HL-60 (cell line): Measurements from ENCODE around the gene SORCS1.

ENCODE experiments used
- DNase-seq, 2 experiments: peaks; one replicate each; pipeline ENCODE4 v3.0.0-alpha.2; 2010 to 2020; ENCODE audit warnings: low read depth in 1 of 2, low spot score in 1 of 2
- H3K27ac ChIP-seq: fragments of 250-450 bp; sonication (Bioruptor Pico); replicated peaks from 2 replicates; pipeline ENCODE4 v1.5.1; 2020; ENCODE audit warnings: mild to moderate bottlenecking, moderate library complexity
- H3K27me3 ChIP-seq: fragments of 250-450 bp; sonication (Bioruptor Pico); 2 replicates; pipeline ENCODE4 v1.5.1; 2021; ENCODE audit warnings: mild to moderate bottlenecking, moderate library complexity; ENCODE audit not compliant: insufficient read depth, poor library complexity, severe bottlenecking
- H3K4me3 ChIP-seq: replicated peaks from 2 replicates; pipeline ENCODE4 v1.5.1; 2011; ENCODE audit warnings: mild to moderate bottlenecking, control low read depth, low read length; ENCODE audit not compliant: insufficient read depth
- GABPA ChIP-seq: IDR thresholded peaks from 2 replicates; pipeline ENCODE4 v1.6.1; 2012; ENCODE audit warnings: low read depth
- POLR2AphosphoS5 ChIP-seq: IDR thresholded peaks from 2 replicates; pipeline ENCODE4 v1.6.1; 2012; ENCODE audit warnings: low read depth
- SPI1 ChIP-seq: IDR thresholded peaks from 2 replicates; pipeline ENCODE4 v1.6.1; 2012; ENCODE audit warnings: low read depth, mild to moderate bottlenecking, borderline replicate concordance
- TF ChIP-seq, protein P1 (sequence below): IDR thresholded peaks from one replicate; pipeline ENCODE4 v1.5.1; 2011; ENCODE audit warnings: low read length, control low read depth, inconsistent platforms; ENCODE audit not compliant: insufficient read depth
- TF ChIP-seq, protein P2 (sequence below): IDR thresholded peaks from 2 replicates; pipeline ENCODE4 v1.6.1; 2012; ENCODE audit warnings: low read depth; ENCODE audit not compliant: insufficient replicate concordance

Gene SORCS1

DNA sequence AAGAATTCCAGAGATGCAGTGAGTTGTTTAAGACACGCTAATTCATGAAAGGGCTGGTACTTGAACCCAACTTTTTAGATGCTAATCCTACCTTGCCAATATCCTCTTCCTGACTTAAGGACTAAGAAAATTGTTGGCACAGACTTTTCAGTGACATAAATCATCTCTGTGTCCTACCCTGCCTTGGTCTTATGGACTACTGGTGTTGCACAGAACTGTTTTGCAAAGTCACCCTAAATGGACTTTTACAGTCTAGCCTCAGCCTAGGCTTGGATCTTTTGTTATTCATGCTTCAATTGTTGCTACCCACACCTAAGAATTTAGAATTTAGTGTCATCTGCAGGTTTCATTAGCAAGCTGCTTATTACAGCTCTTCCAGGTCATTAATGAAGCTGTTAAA lies 112.7 kb downstream of the SORCS1 start:
- Histone ChIP-seq H3K27ac (no peak overlapping the region), H3K27me3 (no peaks in the 10 kb centered on the region), H3K4me3 (no peak overlapping the region)
- TF ChIP-seq GABPA (no peak), SPI1 (no peak), POLR2AphosphoS5 (no peak)
- TF ChIP-seq, protein P1, sequence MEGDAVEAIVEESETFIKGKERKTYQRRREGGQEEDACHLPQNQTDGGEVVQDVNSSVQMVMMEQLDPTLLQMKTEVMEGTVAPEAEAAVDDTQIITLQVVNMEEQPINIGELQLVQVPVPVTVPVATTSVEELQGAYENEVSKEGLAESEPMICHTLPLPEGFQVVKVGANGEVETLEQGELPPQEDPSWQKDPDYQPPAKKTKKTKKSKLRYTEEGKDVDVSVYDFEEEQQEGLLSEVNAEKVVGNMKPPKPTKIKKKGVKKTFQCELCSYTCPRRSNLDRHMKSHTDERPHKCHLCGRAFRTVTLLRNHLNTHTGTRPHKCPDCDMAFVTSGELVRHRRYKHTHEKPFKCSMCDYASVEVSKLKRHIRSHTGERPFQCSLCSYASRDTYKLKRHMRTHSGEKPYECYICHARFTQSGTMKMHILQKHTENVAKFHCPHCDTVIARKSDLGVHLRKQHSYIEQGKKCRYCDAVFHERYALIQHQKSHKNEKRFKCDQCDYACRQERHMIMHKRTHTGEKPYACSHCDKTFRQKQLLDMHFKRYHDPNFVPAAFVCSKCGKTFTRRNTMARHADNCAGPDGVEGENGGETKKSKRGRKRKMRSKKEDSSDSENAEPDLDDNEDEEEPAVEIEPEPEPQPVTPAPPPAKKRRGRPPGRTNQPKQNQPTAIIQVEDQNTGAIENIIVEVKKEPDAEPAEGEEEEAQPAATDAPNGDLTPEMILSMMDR: no peak
- TF ChIP-seq, protein P2, sequence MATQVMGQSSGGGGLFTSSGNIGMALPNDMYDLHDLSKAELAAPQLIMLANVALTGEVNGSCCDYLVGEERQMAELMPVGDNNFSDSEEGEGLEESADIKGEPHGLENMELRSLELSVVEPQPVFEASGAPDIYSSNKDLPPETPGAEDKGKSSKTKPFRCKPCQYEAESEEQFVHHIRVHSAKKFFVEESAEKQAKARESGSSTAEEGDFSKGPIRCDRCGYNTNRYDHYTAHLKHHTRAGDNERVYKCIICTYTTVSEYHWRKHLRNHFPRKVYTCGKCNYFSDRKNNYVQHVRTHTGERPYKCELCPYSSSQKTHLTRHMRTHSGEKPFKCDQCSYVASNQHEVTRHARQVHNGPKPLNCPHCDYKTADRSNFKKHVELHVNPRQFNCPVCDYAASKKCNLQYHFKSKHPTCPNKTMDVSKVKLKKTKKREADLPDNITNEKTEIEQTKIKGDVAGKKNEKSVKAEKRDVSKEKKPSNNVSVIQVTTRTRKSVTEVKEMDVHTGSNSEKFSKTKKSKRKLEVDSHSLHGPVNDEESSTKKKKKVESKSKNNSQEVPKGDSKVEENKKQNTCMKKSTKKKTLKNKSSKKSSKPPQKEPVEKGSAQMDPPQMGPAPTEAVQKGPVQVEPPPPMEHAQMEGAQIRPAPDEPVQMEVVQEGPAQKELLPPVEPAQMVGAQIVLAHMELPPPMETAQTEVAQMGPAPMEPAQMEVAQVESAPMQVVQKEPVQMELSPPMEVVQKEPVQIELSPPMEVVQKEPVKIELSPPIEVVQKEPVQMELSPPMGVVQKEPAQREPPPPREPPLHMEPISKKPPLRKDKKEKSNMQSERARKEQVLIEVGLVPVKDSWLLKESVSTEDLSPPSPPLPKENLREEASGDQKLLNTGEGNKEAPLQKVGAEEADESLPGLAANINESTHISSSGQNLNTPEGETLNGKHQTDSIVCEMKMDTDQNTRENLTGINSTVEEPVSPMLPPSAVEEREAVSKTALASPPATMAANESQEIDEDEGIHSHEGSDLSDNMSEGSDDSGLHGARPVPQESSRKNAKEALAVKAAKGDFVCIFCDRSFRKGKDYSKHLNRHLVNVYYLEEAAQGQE: no peak
- no peak for DNase-seq

DNA sequence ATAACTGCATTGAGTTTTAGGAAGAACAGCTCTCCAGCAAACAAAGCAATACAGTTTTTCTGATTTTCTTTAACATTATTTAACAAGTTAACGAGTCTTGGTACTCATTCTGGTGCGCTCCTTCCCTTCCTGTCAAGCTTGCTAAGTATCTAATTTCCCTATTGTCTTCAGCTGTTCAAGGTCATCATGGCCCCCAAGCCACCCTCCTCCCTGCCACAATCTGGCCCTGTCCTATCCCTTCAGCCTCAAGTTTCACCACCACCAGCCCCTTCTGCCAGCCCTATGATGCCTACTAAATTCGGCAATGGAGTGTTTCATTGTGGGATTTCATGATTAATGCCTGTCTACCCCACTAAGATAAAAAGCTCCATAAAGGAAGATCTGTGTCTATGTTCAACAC lies 121.0 kb downstream of the SORCS1 start:
- Histone ChIP-seq H3K27ac (no peak overlapping the region), H3K27me3 (no peaks in the 10 kb centered on the region), H3K4me3 (no peak overlapping the region)
- TF ChIP-seq, protein P2: no peak
- no peak for TF ChIP-seq SPI1
- TF ChIP-seq POLR2AphosphoS5: no peak
- TF ChIP-seq GABPA: no peak
- TF ChIP-seq, protein P1: no peak
- no peak for DNase-seq

DNA sequence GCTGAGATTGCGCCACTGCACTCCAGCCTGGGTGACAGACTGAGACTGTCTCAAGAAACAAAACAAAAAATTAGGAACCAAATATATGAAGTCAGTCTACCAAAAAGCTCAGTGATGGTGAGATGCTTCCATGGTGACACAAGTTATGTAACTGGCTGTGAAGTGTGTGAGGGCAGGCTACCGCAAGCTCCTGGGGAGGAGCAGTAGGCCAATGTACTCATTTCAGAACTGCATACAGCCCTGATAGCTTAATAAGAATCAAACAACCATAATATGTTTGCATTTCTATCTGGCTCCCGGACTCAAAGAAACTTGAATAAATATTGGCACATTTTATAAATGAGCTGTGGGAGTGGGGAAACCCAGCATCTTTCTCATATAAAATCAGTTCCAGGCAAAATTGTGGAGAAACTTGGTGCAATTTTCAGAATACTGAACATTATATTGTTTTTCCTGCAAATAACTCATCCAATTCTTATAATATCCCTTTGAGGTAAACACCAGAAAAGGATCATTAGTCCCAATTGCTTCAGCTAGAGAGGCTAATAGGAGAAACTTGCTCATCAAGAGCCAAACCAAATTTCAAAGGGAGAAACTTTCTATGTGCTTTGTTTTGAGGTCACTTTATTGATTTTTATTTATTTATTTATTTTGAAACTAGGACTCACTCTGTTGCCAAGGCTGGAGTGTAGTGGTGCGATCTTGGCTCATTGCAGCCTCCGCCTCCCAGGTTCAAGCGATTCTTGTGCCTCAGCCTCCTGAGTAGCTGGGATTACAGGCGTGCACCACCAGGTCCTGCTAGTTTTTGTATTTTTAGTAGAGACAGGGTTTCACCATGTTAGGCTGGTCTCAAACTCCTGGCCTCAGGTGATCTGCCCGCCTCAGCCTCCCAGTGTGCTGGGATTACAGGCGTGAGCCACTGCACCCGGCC lies 127.0 kb downstream of the SORCS1 start:
- Histone ChIP-seq H3K27me3 (no peaks in the 10 kb centered on the region), H3K27ac (no peak overlapping the region), H3K4me3 (no peak overlapping the region)
- TF ChIP-seq GABPA: no peak
- TF ChIP-seq SPI1: no peak
- TF ChIP-seq, protein P2: no peak
- TF ChIP-seq POLR2AphosphoS5: no peak
- DNase-seq: no peak
